Colon (tissue), 2 donors: Measurements from ENCODE around the gene ACTR3C.

Source experiments
- FAIRE-seq: peaks from 2 replicates; lab custom pipeline; 2012; peaks lifted over from hg19 to GRCh38; lab: Jason Lieb, UNC
- donor health status: control.
- donor health status: control.

ACTR3C gene

DNA sequence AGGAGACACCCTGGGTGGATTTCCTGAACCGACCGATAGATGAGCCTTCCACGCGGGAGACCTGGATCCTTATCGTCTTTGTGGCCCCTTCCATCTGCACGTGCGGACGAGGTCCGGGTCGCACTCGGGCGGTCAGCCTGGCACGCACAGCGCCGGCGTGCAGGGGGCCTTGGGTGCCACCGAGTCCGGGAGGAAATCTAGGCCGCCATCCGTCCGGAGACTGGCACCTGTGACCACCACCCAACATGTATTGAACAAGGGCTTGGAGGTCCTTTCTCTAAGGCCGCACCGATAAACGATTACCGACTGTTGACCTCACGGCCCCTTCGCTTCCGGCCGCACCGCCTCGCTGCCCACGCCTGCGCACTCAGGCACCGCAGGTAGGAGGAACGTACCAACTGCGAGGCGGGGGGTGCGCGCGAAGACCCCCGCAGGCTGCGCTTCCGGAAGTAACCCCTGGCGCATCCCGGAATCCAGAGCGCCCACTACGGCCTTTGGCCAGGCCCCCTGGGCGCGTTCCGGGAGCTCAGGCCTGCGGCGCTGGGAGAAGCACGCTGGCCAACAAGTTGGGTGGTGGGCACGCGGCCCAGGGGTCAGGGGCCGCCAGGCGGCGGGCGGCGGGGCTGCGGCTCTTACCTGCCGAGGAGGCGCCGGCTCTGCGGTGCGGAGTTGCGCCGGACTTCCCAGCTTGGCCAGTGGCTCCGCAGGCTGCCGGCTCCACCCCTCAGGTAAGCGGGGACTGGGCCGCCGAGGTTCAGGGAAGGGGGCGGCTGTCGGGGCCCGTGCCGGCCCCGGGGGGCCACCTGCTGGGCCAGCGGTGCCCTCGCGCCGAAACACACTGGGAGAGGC is at the start of gene ACTR3C, which contains the start of gene LRRC61:
TSS of gene ACTR3C (minus strand) at position 713 of the 849 bp plus-strand sequence. CDS start 28,249 bp downstream, outside the sequence.
TSS of gene LRRC61 (plus strand) at position 523 of the 849 bp plus-strand sequence. CDS start 13,507 bp downstream, outside the sequence.
- FAIRE-seq, result no peak

GRCh38 chr7:150372271-150373048 is 49.1 kb upstream of the ACTR3C start:
- no peak for FAIRE-seq

DNA sequence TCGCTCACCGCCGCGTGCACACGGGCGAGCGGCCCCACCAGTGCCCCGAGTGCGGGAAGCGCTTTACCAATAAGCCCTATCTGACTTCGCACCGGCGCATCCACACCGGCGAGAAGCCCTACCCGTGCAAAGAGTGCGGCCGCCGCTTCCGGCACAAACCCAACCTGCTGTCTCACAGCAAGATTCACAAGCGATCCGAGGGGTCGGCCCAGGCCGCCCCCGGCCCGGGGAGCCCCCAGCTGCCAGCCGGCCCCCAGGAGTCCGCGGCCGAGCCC is 48.6 kb upstream of the ACTR3C start:
- FAIRE-seq, result no peak

DNA sequence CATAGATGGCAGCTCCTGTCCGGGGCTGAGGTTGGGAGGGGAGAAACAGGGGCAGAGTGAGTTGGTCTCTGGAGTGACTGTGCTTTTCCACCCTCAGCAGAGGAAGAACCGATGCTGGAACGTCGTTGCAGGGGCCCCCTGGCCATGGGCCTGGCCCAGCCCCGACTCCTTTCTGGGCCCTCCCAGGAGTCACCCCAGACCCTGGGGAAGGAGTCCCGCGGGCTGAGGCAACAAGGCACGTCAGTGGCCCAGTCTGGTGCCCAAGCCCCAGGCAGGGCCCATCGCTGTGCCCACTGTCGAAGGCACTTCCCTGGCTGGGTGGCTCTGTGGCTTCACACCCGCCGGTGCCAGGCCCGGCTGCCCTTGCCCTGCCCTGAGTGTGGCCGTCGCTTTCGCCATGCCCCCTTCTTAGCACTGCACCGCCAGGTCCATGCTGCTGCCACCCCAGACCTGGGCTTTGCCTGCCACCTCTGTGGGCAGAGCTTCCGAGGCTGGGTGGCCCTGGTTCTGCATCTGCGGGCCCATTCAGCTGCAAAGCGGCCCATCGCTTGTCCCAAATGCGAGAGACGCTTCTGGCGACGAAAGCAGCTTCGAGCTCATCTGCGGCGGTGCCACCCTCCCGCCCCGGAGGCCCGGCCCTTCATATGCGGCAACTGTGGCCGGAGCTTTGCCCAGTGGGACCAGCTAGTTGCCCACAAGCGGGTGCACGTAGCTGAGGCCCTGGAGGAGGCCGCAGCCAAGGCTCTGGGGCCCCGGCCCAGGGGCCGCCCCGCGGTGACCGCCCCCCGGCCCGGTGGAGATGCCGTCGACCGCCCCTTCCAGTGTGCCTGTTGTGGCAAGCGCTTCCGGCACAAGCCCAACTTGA is 48.0 kb upstream of the ACTR3C start:
- no peak for FAIRE-seq

DNA sequence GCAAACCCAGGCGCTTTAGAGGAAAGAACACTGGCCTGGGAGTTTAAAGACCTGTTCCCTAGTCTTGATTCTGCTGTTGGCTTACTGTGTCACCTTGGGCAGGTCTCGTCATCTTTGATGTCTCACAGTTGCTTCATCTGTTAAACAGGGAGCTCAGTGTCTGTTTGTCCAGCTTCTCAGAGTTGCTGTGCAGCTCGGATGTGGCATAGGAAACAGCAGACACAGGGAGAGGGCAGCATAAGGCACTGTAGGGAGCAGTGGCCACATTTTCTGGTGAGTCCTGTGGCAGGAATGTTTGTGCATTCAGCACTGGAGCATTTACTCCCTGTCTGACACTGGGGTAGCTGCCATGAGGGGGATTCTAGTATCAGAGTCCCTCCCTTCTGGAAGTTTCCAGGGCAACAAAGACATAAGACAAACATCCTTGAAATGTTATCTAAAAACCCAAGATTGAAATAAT is 47.3 kb upstream of the ACTR3C start:
- no peak for FAIRE-seq

DNA sequence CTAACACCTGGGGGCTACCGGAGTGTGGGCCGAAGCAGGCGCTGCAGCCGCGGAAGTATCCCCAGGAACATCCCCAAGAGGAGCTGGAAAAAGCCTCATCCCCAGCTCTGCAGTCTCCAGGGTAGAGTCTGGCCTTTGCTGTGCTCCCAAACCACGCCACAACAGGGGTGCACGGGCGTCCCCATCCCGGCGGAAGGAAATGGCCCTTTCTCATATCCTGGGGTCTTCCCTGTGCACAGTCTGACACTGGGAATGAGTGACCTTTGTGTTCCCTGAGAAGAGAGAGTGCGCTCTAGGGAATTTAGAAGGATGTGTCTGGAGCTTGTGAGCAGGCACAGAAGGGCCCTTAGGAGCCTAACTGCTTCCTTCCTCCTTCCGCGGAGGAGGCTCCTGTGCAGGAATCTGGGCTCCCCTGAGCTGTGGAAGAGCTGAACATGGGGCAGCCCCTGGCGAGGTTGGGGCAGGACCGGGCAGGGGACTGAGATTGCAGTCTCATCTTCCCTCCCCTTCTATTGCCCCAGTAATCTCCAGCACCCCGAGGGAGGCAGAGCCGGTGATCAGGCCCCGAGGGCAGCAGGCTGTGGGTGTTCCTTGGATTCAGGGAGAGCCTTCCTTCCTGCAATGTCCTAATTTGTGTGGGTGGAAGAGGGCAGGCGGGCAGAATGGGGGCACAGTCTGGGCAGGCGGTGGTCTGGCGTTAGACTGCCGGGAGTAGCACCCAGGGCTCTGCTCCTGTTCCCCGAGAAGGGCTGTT is 46.6 kb upstream of the ACTR3C start:
- no peak for FAIRE-seq

GRCh38 chr7:150368884-150369747 is 45.8 kb upstream of the ACTR3C start:
- no peak for FAIRE-seq

DNA sequence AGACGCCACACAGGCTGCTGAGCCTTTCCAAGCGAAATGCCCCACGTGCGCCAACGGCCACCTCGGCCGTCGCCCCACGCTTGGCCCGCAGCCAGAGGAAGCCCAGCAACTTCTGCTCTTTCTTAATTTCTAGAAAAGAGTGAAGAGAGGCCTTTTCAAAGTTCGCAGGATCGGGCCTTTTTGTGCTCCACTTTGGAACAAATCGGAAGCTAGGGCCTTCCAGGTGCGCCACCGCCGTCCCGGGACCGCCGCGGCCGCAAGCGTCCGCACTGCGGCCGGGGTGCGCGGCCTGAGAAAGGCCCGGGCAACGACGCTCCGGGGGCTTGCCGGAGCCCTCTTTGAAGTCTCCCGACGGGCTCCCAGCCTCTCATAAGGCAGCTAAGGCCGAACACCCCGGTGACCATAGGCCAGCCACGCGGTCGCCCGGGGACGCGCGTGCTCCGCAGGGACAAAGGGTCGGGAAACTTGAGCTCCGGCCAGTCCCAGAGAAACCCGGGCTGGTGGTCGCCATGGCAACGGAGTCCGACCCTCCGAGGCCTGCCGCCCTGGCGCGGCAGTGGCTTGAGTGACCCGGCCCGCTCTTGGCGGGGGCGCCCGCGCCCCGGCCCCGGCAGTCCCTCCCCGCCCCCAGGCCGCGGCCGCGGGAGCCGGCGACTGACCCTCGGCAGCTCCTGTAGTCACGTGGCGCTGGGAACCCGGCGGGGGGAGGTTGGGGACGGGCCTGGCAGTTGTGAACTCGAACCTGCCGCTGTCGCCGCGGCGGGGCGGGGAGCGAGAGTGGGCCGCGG is 44.9 kb upstream of the ACTR3C start, which contains the start of gene REPIN1:
TSS of gene REPIN1 (plus strand) at position 727 of the 788 bp plus-strand sequence. CDS start 890 bp downstream, outside the sequence.
- no peak for FAIRE-seq

GRCh38 chr7:150367677-150368095 is 44.3 kb upstream of the ACTR3C start:
- FAIRE-seq, result no peak

DNA sequence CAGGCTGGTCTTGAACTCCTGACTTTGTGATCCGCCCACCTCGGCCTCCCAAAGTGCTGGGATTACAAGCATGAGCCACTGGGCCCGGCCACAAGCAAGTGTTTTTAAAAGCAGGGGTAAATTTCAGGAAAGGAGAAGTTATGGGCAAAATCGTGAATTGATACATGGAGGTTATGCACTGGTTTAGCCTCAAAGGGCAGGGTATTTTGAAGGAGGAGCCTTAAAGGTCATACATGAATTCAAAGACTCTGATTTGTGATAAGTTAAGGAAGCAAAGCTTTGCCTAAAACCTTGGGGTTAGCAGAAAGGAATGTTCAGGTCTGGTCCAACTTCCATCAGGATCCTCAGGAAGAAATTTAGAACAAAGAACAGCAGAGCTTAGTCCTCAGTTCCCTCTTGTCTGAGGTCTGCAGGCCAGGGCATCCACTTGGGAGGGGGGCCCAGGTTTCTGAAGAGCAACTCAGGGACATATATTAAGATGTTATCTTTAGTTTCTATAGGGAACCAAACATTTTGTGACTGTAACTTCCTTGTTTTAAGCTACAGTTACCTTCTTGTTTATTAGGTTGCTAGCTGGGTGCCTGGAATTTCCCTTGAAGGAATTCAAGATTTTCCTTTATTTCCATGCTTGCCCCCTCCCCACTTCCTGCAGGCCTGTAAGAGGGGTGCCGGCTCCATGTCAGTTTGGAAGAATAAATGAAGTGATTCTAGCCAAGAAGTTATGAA is 42.5 kb upstream of the ACTR3C start:
- FAIRE-seq, result no peak

GRCh38 chr7:150365194-150365593 is 41.8 kb upstream of the ACTR3C start:
- no peak for FAIRE-seq

DNA sequence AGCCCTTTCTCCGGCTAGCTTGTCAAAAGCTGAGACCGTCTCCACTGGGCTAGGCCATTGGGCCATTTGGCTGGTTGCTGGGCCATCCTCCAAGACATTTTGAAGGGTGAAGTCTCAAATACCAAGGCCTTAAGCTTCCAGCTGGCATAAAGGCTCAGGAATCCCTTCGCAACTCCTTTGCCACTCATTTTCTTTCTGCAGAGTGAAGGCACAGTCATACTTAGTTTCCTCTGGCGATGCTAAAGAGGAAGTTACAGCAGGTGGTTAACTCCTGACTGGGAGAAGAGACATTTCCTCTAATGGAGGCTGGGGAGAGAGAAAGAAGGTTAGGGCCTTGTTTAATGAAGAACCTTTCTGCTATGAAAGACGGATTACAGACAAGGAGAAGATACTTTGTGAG is 40.5 kb upstream of the ACTR3C start:
- FAIRE-seq, result no peak

GRCh38 chr7:150363370-150363769 is 40.0 kb upstream of the ACTR3C start:
- FAIRE-seq, result no peak

DNA sequence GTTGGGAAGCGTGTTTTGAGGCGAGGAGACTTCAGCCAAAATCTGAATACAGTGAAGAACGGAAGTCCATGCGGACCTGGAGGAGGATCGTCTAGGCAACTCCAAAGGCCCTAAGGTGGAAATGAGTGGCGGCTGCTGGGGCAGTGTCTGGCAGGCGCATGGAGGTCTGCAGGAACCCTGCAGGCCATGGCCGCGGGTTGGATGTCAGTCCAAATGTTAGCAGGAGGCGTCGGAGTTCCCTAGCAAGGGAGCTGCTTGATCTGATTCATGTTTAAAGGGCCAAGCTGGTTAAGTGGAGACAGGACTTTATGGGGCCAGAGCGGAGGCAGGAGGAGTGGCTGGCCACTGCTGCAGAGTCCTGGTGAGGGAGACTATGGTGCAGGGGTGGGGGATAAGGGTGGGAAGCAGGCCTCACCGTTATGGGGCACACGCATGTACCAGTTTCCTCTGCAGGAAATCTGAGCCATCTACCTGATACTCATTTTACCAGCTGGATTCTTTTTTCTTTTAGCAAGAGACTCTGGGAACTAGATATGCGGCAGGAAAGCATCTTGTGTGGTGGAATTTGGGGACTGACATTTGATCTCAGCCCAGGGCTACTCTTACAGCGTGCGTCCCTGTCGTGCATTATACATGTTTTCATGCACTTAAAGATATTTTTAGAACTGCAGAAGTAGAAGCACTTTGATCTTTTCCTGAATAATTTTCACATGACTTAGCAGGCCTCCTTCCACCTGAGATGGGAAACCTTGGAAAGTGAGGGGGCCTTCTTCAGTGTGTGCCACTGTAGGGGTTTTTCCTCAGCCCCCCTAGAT is 38.7 kb upstream of the ACTR3C start:
- FAIRE-seq, result no peak

DNA sequence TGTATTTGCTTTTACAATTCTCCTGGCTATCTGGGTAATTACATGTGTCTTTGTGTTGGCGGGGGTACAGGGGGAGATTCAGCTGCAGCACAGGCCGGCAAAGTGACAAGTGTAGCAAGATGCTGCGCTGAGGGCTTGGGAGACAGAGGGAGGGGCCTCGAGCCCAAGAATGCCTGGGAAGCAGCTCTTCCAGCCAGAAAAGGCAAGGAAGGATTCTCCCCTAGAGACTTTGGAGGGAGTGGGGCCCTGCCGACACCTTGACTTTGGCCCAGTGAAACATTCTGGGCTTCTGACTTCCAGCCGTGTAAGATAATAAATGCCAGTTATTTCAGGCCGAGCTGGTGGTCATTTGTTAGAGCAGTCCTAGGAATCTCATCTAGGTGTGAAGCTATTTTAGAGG is 38.1 kb upstream of the ACTR3C start:
- no peak for FAIRE-seq

DNA sequence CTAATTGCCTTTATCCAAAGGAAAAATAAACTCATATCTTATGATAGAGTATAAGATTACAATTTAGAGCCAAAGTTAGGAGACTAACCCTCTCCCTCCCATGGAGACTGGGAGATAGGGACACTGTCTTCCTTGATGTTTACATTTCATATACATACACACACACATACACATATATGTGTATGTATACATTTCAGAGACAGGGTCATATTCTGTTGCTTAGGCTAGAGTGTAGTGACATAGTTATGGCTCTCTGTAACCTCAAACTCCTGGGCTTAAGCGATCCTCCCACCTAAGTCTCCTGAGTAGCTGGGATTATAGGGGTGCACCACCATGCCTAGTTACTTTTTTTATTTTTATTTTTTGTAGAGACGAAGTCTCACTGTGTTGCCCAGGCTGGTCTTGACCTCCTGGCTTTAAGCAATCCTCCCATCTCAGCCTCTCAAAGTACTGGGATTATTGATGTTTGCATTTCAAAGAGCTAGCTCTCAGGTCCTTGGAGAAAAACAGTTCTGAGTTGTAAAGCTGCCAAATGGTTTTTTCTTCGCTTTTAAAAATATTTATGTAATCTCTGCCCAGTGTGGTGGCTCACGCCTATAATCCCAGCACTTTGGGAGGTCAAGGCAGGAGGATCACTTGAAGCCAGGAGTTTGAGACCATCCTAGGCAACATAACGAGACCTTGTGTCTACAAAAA is 37.2 kb upstream of the ACTR3C start:
- FAIRE-seq, result no peak

DNA sequence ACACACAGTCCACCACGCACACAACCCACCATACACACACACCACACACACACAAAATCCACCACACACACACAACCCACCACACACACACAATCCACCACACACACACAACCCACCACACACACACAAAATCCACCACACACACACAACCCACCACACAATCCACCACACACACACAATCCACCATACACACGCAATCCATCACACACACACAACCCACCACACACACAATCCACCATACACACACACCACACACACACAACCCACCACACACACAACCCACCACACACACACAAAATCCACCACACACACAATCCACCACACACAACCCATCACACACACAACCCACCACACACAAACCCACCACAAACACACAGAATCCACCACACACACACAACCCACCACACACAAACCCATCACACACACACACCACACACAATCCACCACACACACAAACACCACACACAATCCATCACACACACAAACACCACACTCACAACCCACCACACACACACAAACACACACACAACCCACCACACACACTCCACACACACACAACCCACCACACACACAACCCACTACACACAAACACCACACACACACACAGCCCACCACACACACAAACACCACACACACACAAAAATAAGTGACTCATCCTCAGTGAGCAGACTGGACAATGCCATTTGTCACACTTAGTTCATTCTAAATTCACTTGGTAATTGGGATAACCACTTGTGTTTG is 36.4 kb upstream of the ACTR3C start:
- no peak for FAIRE-seq
